ENCODE results near the gene GPR21.

GRCh38 chr9:123026425-123026824, 7.0 kb upstream of the GPR21 start:
- no peak for TF ChIP-seq GATA3 (IDR thresholded peaks at IDR 0.05; ENCODE audit: low read depth, low read length)
- TF ChIP-seq GATA2 (IDR thresholded peaks at IDR 0.05; ENCODE audit: low read depth, low read length) = no peak
